ENCODE measurements around the gene YPEL2.

The YPEL2 gene

DNA sequence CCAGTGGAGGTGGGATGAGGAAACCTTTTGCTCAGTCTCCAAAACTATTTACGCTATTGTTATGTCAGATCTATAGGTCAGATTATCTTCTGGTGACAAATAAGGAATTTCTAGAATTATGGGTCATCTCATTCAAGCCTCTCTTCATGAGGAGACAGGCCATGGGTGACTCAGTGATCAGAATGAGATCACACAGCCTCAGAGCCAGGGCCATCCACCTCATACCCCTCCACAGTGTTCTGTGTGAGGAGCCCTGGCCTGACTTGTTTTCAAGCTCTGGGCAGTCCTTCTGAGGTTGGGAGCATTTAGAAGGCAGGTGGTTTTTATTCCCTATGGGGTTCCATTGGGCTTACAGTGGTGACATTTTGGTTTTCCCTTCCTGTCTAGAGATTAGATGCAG is 26.5 kb downstream of the YPEL2 start:
- ChIA-PET POLR2A (no interaction called here), CTCF (interaction anchor here (1.4 kb wide), 1 partner anchor 29 kb away, joined by 7 read pairs; no protein-coding TSS in a partner anchor)
- no peak for TF ChIP-seq CTCF (IDR thresholded peaks at IDR 0.05; ENCODE audit: insufficient read depth, low read length, missing control alignments)
- no peak for DNase-seq (ENCODE audit: low read depth, low spot score)
- no peak overlapping the region for H3K4me3 ChIP-seq (ENCODE audit: low read depth, low read length)

DNA sequence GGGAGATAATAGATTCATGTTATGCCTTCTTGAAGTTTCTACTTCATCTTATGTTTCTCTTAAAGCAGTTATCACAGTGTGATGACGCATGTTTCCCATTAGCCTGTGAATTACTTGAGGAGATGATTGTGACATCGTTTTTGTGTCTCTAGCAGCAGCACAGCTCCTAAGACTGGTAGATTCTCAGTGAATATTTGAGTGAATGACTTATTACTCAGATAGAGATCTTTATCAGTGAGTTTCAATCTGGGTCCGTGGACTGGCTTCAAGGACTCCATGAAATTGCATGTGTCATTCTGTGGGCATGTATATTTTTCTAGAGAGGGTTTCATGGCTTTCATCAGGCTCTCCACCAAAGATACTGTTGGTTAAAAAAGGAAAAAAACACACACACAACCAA is 29.9 kb downstream of the YPEL2 start:
- POLR2A ChIA-PET: interaction anchor here (0.8 kb wide), 1 partner anchor 14 kb away, joined by 3 read pairs; no protein-coding TSS in a partner anchor
- CTCF ChIA-PET: interaction anchor here (1.8 kb wide), 1 partner anchor 32 kb away, joined by 11 read pairs; no protein-coding TSS in a partner anchor
- no peak for TF ChIP-seq CTCF (IDR thresholded peaks at IDR 0.05; ENCODE audit: insufficient read depth, low read length, missing control alignments)

GRCh38 chr17:59361916-59362810 is 30.7 kb downstream of the YPEL2 start:
- no peak for TF ChIP-seq CTCF (IDR thresholded peaks at IDR 0.05; ENCODE audit: insufficient read depth, low read length, missing control alignments)
- ChIA-PET CTCF (interaction anchor here (0.8 to 1.8 kb wide), 5 partner anchors 10 to 79 kb away, joined by 3 to 11 read pairs (median 4); no protein-coding TSS in a partner anchor), POLR2A (interaction anchor here (0.9 to 1.1 kb wide), 2 partner anchors 9 to 14 kb away, joined by 5 to 7 read pairs; no protein-coding TSS in a partner anchor)
- peak; percentile 91 for DNase-seq (ENCODE audit: low read depth, low spot score)
- H3K4me3 ChIP-seq (ENCODE audit: low read depth, low read length): no peak overlapping the region; the same call in 1 of the 2 replicates

More for the DNA sequence above, 29.9 kb downstream of the YPEL2 start:
- peak; percentile 94 for DNase-seq (ENCODE audit: low read depth, low spot score)
- no peak overlapping the region for H3K4me3 ChIP-seq (ENCODE audit: low read depth, low read length)

- CTCF ChIA-PET: interaction anchor here (0.8 to 1.8 kb wide), 5 partner anchors 11 to 78 kb away, joined by 3 to 11 read pairs (median 4); no protein-coding TSS in a partner anchor
- TF ChIP-seq CTCF (IDR thresholded peaks at IDR 0.05; ENCODE audit: insufficient read depth, low read length, missing control alignments): no peak
- no peak for DNase-seq (ENCODE audit: low read depth, low spot score)
- peak overlapping the region; percentile 19; the same call in 1 of the 2 replicates for H3K4me3 ChIP-seq (ENCODE audit: low read depth, low read length)
- POLR2A ChIA-PET: interaction anchor here (0.9 to 1.1 kb wide), 2 partner anchors 8 to 13 kb away, joined by 5 to 7 read pairs; no protein-coding TSS in a partner anchor
Observed at GRCh38 chr17:59362811-59363205, 31.4 kb downstream of the YPEL2 start.

- no peak for DNase-seq (ENCODE audit: low read depth, low spot score)
- no peak for TF ChIP-seq CTCF (IDR thresholded peaks at IDR 0.05; ENCODE audit: insufficient read depth, low read length, missing control alignments)
- no peak overlapping the region for H3K4me3 ChIP-seq (ENCODE audit: low read depth, low read length)
- POLR2A ChIA-PET: no interaction called here
- CTCF ChIA-PET: interaction anchor here (1.0 to 1.8 kb wide), 3 partner anchors 10 to 74 kb away, joined by 4 to 7 read pairs (median 4); no protein-coding TSS in a partner anchor
Observed at GRCh38 chr17:59365383-59365981, 34.0 kb downstream of the YPEL2 start.
